ENCODE data around the gene GRID2IP.

GRID2IP gene

GRCh38 chr7:6510476-6511133 is 40.7 kb downstream of the GRID2IP start:
- Mint-ChIP-seq H3K27me3 (no peaks in the 10 kb centered on the region), H3K27ac (no peak overlapping the region), H3K36me3 (no peaks in the 10 kb centered on the region), H3K4me1 (ENCODE audit: low read depth) (no peaks in the 10 kb centered on the region), H3K9me3 (ENCODE audit: low read depth) (no peaks in the 10 kb centered on the region), H3K4me3 (no peak overlapping the region)

- no peaks in the 10 kb centered on the region for H3K36me3 Mint-ChIP-seq
- H3K9me3 Mint-ChIP-seq (ENCODE audit: low read depth): no peaks in the 10 kb centered on the region
- no peaks in the 10 kb centered on the region for H3K27me3 Mint-ChIP-seq
- no peaks in the 10 kb centered on the region for H3K4me1 Mint-ChIP-seq (ENCODE audit: low read depth)
- H3K4me3 Mint-ChIP-seq: no peak overlapping the region
- H3K27ac Mint-ChIP-seq: no peak overlapping the region
Observed at GRCh38 chr7:6508950-6509349, 42.3 kb downstream of the GRID2IP start.

- no peak overlapping the region for H3K27ac Mint-ChIP-seq
- H3K27me3 Mint-ChIP-seq: no peaks in the 10 kb centered on the region
- no peaks in the 10 kb centered on the region for H3K9me3 Mint-ChIP-seq (ENCODE audit: low read depth)
- H3K4me1 Mint-ChIP-seq (ENCODE audit: low read depth): no peaks in the 10 kb centered on the region
- H3K4me3 Mint-ChIP-seq: no peak overlapping the region
- no peaks in the 10 kb centered on the region for H3K36me3 Mint-ChIP-seq
Observed at GRCh38 chr7:6508539-6508938, 42.7 kb downstream of the GRID2IP start.

- Mint-ChIP-seq H3K27me3 (no peaks in the 10 kb centered on the region), H3K27ac (no peak overlapping the region), H3K9me3 (ENCODE audit: low read depth) (no peaks in the 10 kb centered on the region), H3K36me3 (no peaks in the 10 kb centered on the region), H3K4me3 (no peak overlapping the region), H3K4me1 (ENCODE audit: low read depth) (no peaks in the 10 kb centered on the region)
Observed at GRCh38 chr7:6507906-6508305, 43.4 kb downstream of the GRID2IP start.

GRCh38 chr7:6505685-6506559 is 45.3 kb downstream of the GRID2IP start:
- Mint-ChIP-seq H3K4me3 (no peak overlapping the region), H3K27ac (no peak overlapping the region)

GRCh38 chr7:6504996-6505395 is 46.3 kb downstream of the GRID2IP start:
- Mint-ChIP-seq H3K27ac (no peak overlapping the region), H3K27me3 (no peaks in the 10 kb centered on the region)

More at GRCh38 chr7:6505685-6506559, 45.3 kb downstream of the GRID2IP start:
- Mint-ChIP-seq H3K4me1 (ENCODE audit: low read depth) (no peaks in the 10 kb centered on the region), H3K9me3 (ENCODE audit: low read depth) (no peaks in the 10 kb centered on the region), H3K27me3 (no peaks in the 10 kb centered on the region), H3K36me3 (no peaks in the 10 kb centered on the region)

GRCh38 chr7:6502886-6503285 is 48.4 kb downstream of the GRID2IP start:
- Mint-ChIP-seq H3K4me3 (peak overlapping the region; percentile 5), H3K27me3 (no peaks in the 10 kb centered on the region), H3K4me1 (ENCODE audit: low read depth) (no peaks in the 10 kb centered on the region), H3K27ac (no peak overlapping the region), H3K9me3 (ENCODE audit: low read depth) (no peaks in the 10 kb centered on the region), H3K36me3 (no peaks in the 10 kb centered on the region)

More at GRCh38 chr7:6504996-6505395, 46.3 kb downstream of the GRID2IP start:
- Mint-ChIP-seq H3K4me1 (ENCODE audit: low read depth) (no peaks in the 10 kb centered on the region), H3K4me3 (peak overlapping the region; percentile 88), H3K9me3 (ENCODE audit: low read depth) (no peaks in the 10 kb centered on the region), H3K36me3 (no peaks in the 10 kb centered on the region)

- Mint-ChIP-seq H3K27ac (no peak overlapping the region), H3K9me3 (ENCODE audit: low read depth) (no peaks in the 10 kb centered on the region), H3K4me3 (no peak overlapping the region), H3K27me3 (no peaks in the 10 kb centered on the region), H3K36me3 (no peaks in the 10 kb centered on the region), H3K4me1 (ENCODE audit: low read depth) (no peaks in the 10 kb centered on the region)
Observed at GRCh38 chr7:6501586-6502564, 49.4 kb downstream of the GRID2IP start.

GRCh38 chr7:6500691-6501090 is 50.6 kb downstream of the GRID2IP start:
- H3K27ac Mint-ChIP-seq: no peak overlapping the region
- H3K4me3 Mint-ChIP-seq: no peak overlapping the region
- no peaks in the 10 kb centered on the region for H3K9me3 Mint-ChIP-seq (ENCODE audit: low read depth)
- H3K36me3 Mint-ChIP-seq: no peaks in the 10 kb centered on the region
- no peaks in the 10 kb centered on the region for H3K27me3 Mint-ChIP-seq
- H3K4me1 Mint-ChIP-seq (ENCODE audit: low read depth): no peaks in the 10 kb centered on the region

GRCh38 chr7:6497994-6498393 is 53.3 kb downstream of the GRID2IP start:
- no peaks in the 10 kb centered on the region for H3K9me3 Mint-ChIP-seq (ENCODE audit: low read depth)
- no peaks in the 10 kb centered on the region for H3K4me1 Mint-ChIP-seq (ENCODE audit: low read depth)
- no peak overlapping the region for H3K4me3 Mint-ChIP-seq
- no peak overlapping the region for H3K27ac Mint-ChIP-seq
- no peaks in the 10 kb centered on the region for H3K27me3 Mint-ChIP-seq
- H3K36me3 Mint-ChIP-seq: no peaks in the 10 kb centered on the region

GRCh38 chr7:6497637-6497905 is 53.7 kb downstream of the GRID2IP start:
- Mint-ChIP-seq H3K4me1 (ENCODE audit: low read depth) (no peaks in the 10 kb centered on the region), H3K9me3 (ENCODE audit: low read depth) (no peaks in the 10 kb centered on the region), H3K27ac (no peak overlapping the region), H3K4me3 (no peak overlapping the region), H3K36me3 (no peaks in the 10 kb centered on the region), H3K27me3 (no peaks in the 10 kb centered on the region)

GRCh38 chr7:6496842-6497636 is 54.2 kb downstream of the GRID2IP start:
- Mint-ChIP-seq H3K27me3 (no peaks in the 10 kb centered on the region), H3K4me1 (ENCODE audit: low read depth) (no peaks in the 10 kb centered on the region), H3K27ac (no peak overlapping the region), H3K36me3 (no peaks in the 10 kb centered on the region), H3K9me3 (ENCODE audit: low read depth) (no peaks in the 10 kb centered on the region), H3K4me3 (no peak overlapping the region)

GRCh38 chr7:6495597-6496262 is 55.5 kb downstream of the GRID2IP start:
- H3K9me3 Mint-ChIP-seq (ENCODE audit: low read depth): no peaks in the 10 kb centered on the region
- H3K4me1 Mint-ChIP-seq (ENCODE audit: low read depth): no peaks in the 10 kb centered on the region
- no peak overlapping the region for H3K4me3 Mint-ChIP-seq
- no peaks in the 10 kb centered on the region for H3K36me3 Mint-ChIP-seq
- no peak overlapping the region for H3K27ac Mint-ChIP-seq
- H3K27me3 Mint-ChIP-seq: no peaks in the 10 kb centered on the region

- Mint-ChIP-seq H3K4me1 (ENCODE audit: low read depth) (no peaks in the 10 kb centered on the region), H3K36me3 (no peaks in the 10 kb centered on the region), H3K4me3 (no peak overlapping the region), H3K27me3 (no peaks in the 10 kb centered on the region), H3K9me3 (ENCODE audit: low read depth) (no peaks in the 10 kb centered on the region), H3K27ac (no peak overlapping the region)
Observed at GRCh38 chr7:6494365-6494764, 56.9 kb downstream of the GRID2IP start.
